Natural killer cell (primary cell): ENCODE results near the gene SPRED3. TPM values are rescaled to one million over a fixed set of nuclear protein-coding genes. Genes with fewer than 3 reads are reported as not detected.
"Not testable (repeated sequence)": the region's sequence is repeated elsewhere in the genome, so short reads cannot be mapped to it uniquely, and the experiment has no call there.

Source experiments
- ATAC-seq, 3 donors: fragments of 150-1000 bp in 2 of 3; fragments of 200-7000 bp in 1 of 3; cut with Tn5 transposase; 1 replicate in 1 of 3; 2 replicates in 2 of 3; pipeline ENCODE4 v1.10.0; 2021; ENCODE audit warnings: mild to moderate bottlenecking in 2 of 3, moderate library complexity in 2 of 3
- DNase-seq, 2 donors: peaks; one replicate each; pipeline versions ENCODE4 v3.0.0 to v3.0.0-alpha.2; 2013 to 2021; ENCODE audit warnings: mixed read lengths in 1 of 2
- H3K27ac ChIP-seq: one replicate; pipeline ENCODE4 v1.5.1; 2013; ENCODE audit warnings: mild to moderate bottlenecking, low read length
- H3K27me3 ChIP-seq: one replicate; pipeline ENCODE4 v1.6.1; 2013; ENCODE audit warnings: low read length; ENCODE audit not compliant: control insufficient read depth, insufficient read depth
- H3K36me3 ChIP-seq: one replicate; pipeline ENCODE4 v1.6.1; 2013; ENCODE audit warnings: low read length; ENCODE audit not compliant: control insufficient read depth, insufficient read depth
- H3K4me1 ChIP-seq: one replicate; pipeline ENCODE4 v1.6.1; 2013; ENCODE audit warnings: low read length; ENCODE audit not compliant: control insufficient read depth, insufficient read depth
- H3K4me3 ChIP-seq: one replicate; pipeline ENCODE4 v1.5.1; 2013; ENCODE audit warnings: low read length
- H3K9me3 ChIP-seq: one replicate; pipeline ENCODE4 v1.6.1; 2013; ENCODE audit warnings: low read length; ENCODE audit not compliant: control insufficient read depth, insufficient read depth
- H3K27ac Mint-ChIP-seq, 2 donors: one replicate each; pipeline ENCODE4 v1.8.0; 2022; ENCODE audit warnings: mild to moderate bottlenecking in 2 of 2, mixed read lengths in 2 of 2, moderate library complexity in 1 of 2
- H3K27me3 Mint-ChIP-seq, 2 donors: one replicate each; pipeline ENCODE4 v1.8.0; 2022; ENCODE audit warnings: low read depth in 2 of 2, mixed read lengths in 2 of 2
- H3K36me3 Mint-ChIP-seq: one replicate; pipeline ENCODE4 v1.8.0; 2022; ENCODE audit warnings: mixed read lengths
- H3K4me1 Mint-ChIP-seq, 2 donors: one replicate each; pipeline ENCODE4 v1.8.0; 2022; ENCODE audit warnings: mixed read lengths in 2 of 2
- H3K4me3 Mint-ChIP-seq: one replicate; pipeline ENCODE4 v1.8.0; 2022; ENCODE audit warnings: mild to moderate bottlenecking, moderate library complexity, mixed read lengths
- H3K9me3 Mint-ChIP-seq, 2 donors: one replicate each; pipeline ENCODE4 v1.8.0; 2022; ENCODE audit warnings: mixed read lengths in 2 of 2
- WGBS: methylation state at CpG from one replicate; pipeline ENCODE4 v1.1.7; 2013; ENCODE audit warnings: missing lambda C conversion rate; ENCODE audit not compliant: insufficient coverage; 5-methylcytosine and 5-hydroxymethylcytosine counted together
- intact Hi-C: fragments of 100-400 bp; cut with micrococcal nuclease; formaldehyde crosslinking; loops from one replicate; pipeline ENCODE4 v1.14.2; 2022
- total RNA-seq, 4 donors: library from RNA; stranded (reverse); fragments of 120-200 nt in 1 of 4; gene quantifications; one replicate each; pipeline versions ENCODE4 v1.2.3 to v1.2.4, GENCODE V29; 2013 to 2022
- TF ChIP-seq, protein P1 (sequence below): fragments of 200-600 bp; IDR thresholded peaks from one replicate; pipeline ENCODE4 v1.8.0; 2022; ENCODE audit warnings: antibody characterized with exemption

The SPRED3 gene
- total RNA-seq, 3 donors from 2014 or later (not counting 1 experiment from before 2014, with no cell fraction given), result 1.1 to 4.2 (median 1.3) TPM

DNA sequence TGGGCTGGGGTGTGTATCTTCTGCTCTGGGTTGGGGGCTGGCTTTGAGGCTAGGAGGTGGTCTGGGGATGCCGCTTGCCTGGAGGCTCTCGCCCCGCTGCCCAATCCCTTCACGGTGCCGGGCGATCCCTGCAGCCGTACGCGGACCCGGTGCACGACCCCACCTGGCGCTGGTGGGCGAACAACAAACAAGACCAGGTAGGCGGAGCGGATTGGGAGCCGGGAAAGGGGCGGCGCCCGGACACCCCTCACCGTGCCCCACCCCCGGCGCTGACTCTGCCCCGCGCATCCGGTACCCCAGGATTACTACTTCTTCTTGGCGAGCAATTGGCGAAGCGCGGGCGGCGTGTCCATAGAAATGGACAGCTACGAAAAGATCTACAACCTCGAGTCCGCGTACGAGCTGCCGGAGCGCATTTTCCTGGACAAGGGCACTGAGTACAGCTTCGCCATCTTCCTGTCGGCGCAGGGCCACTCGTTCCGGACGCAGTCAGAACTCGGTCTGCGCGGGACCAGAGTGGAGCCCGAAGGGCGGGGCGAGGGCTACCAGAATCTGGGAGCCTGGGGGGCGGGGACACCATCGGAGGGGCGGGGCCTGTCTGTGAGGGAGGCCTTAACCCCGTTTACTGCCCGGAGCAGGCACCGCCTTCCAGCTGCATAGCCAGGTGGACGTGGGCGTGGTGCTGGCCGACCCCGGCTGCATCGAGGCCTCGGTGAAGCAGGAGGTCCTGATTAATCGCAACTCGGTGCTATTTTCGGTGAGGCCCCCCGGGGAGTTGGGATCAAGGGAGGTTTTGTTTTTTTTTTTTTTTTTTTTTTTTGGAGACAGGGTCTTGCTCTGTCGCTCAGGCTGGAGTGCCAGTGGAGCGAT, 26.2 kb upstream of the SPRED3 start:
- no peaks in the 10 kb centered on the region for H3K9me3 Mint-ChIP-seq
- intact Hi-C loops, result no loop called here
- WGBS, result 2% methylated on average over 68 of the region's 68 CpGs

GRCh38 chr19:38362946-38363688, 25.4 kb upstream of the SPRED3 start:
- ATAC-seq, H3K4me3 ChIP-seq: not testable (repeated sequence)

More for the DNA sequence above, 26.2 kb upstream of the SPRED3 start:
- TF ChIP-seq, protein P1, sequence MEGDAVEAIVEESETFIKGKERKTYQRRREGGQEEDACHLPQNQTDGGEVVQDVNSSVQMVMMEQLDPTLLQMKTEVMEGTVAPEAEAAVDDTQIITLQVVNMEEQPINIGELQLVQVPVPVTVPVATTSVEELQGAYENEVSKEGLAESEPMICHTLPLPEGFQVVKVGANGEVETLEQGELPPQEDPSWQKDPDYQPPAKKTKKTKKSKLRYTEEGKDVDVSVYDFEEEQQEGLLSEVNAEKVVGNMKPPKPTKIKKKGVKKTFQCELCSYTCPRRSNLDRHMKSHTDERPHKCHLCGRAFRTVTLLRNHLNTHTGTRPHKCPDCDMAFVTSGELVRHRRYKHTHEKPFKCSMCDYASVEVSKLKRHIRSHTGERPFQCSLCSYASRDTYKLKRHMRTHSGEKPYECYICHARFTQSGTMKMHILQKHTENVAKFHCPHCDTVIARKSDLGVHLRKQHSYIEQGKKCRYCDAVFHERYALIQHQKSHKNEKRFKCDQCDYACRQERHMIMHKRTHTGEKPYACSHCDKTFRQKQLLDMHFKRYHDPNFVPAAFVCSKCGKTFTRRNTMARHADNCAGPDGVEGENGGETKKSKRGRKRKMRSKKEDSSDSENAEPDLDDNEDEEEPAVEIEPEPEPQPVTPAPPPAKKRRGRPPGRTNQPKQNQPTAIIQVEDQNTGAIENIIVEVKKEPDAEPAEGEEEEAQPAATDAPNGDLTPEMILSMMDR, result no peak
- Histone ChIP-seq H3K36me3 (no peaks in the 10 kb centered on the region), H3K4me1 (peaks cover 23% of the 10 kb centered on the region), H3K9me3 (no peaks in the 10 kb centered on the region), H3K4me3 (peak overlapping the region; percentile 43), H3K27ac (no peak overlapping the region), H3K27me3 (peaks cover 3% of the 10 kb centered on the region)
- Mint-ChIP-seq H3K4me3 (peak overlapping the region; percentile 81), H3K4me1 (peaks cover 0 to 19% of the 10 kb centered on the region in 2 donors), H3K27me3 (peaks cover 5 to 19% of the 10 kb centered on the region in 2 donors), H3K27ac (no peak overlapping the region), H3K36me3 (no peaks in the 10 kb centered on the region)
- peak in 1 of 2 donors; percentile 68 for DNase-seq
- ATAC-seq, result peak; percentile 48 to 58 (median 54)

DNA sequence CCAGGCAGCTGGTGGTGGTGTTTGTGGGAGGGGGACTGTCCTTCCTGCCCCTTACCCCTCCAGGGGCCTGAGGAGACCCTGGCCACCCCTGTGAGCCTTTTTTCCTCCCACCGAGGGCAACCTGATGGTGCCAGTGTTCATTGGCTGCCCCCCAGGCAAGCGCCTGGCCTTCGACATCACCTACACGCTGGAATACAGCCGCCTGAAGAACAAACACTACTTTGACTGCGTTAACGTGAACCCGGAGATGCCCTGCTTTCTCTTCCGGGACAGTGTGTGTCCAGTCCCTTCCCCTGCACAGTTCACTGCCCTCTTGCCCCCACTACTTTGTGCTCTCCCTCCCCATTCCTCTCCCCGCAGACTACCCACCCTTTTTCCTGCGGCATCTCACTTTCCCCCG, 21.5 kb upstream of the SPRED3 start:
- DNase-seq (no peak), ATAC-seq (no peak)
- H3K4me1 ChIP-seq, result peaks cover 13% of the 10 kb centered on the region
- H3K27ac ChIP-seq, result no peak overlapping the region
- TF ChIP-seq, protein P1, result no peak
- intact Hi-C loops, result no loop called here
- H3K36me3 ChIP-seq, result no peaks in the 10 kb centered on the region
- H3K27me3 ChIP-seq, result no peaks in the 10 kb centered on the region
- H3K36me3 Mint-ChIP-seq, result no peaks in the 10 kb centered on the region
- no peak overlapping the region for H3K27ac Mint-ChIP-seq
- 94% methylated on average over 12 of the region's 12 CpGs for WGBS
- H3K4me3 Mint-ChIP-seq, result no peak overlapping the region
- H3K9me3 Mint-ChIP-seq, result no peaks in the 10 kb centered on the region
- peaks cover 0 to 8% of the 10 kb centered on the region in 2 donors for H3K27me3 Mint-ChIP-seq
- H3K9me3 ChIP-seq, result no peaks in the 10 kb centered on the region
- no peak overlapping the region for H3K4me3 ChIP-seq
- H3K4me1 Mint-ChIP-seq, result peaks cover 0 to 4% of the 10 kb centered on the region in 2 donors

More at GRCh38 chr19:38362946-38363688, 25.4 kb upstream of the SPRED3 start:
- H3K9me3 ChIP-seq, DNase-seq, intact Hi-C loops, H3K9me3 Mint-ChIP-seq, H3K27me3 ChIP-seq, H3K27ac Mint-ChIP-seq, H3K36me3 ChIP-seq, H3K36me3 Mint-ChIP-seq, H3K27ac ChIP-seq: not testable (repeated sequence)
- peaks cover 23% of the 10 kb centered on the region for H3K4me1 ChIP-seq
- Mint-ChIP-seq H3K4me3 (peak overlapping the region; percentile 64), H3K27me3 (peaks cover 5 to 19% of the 10 kb centered on the region in 2 donors), H3K4me1 (peaks cover 0 to 19% of the 10 kb centered on the region in 2 donors)
- WGBS, result 84% methylated on average over 14 of the region's 16 CpGs

- H3K27ac ChIP-seq, result no peak overlapping the region
- H3K27me3 ChIP-seq, result no peaks in the 10 kb centered on the region
- ATAC-seq (no peak), DNase-seq (no peak)
- H3K4me1 ChIP-seq, result peaks cover 7% of the 10 kb centered on the region
- H3K4me3 ChIP-seq, result no peak overlapping the region
- H3K36me3 Mint-ChIP-seq, result no peaks in the 10 kb centered on the region
- H3K27me3 Mint-ChIP-seq, result peaks cover 0 to 8% of the 10 kb centered on the region in 2 donors
- peaks cover 1 to 6% of the 10 kb centered on the region in 2 donors for H3K4me1 Mint-ChIP-seq
- H3K9me3 ChIP-seq, result no peaks in the 10 kb centered on the region
- TF ChIP-seq, protein P1, result no peak
- no peak overlapping the region for H3K4me3 Mint-ChIP-seq
- 80% methylated on average over 2 of the region's 2 CpGs for WGBS
- H3K9me3 Mint-ChIP-seq, result no peaks in the 10 kb centered on the region
- no peaks in the 10 kb centered on the region for H3K36me3 ChIP-seq
- intact Hi-C loops, result no loop called here
- H3K27ac Mint-ChIP-seq, result no peak overlapping the region
Observed at GRCh38 chr19:38369584-38369983, 18.9 kb upstream of the SPRED3 start.
